NCI-H460 (cell line): Measurements from ENCODE around the gene RRAS2. TPM values are rescaled to one million over a fixed set of nuclear protein-coding genes. Genes with fewer than 3 reads are reported as not detected.
A peak's percentile ranks its signal among the peaks of the same experiment; 100 is the strongest.

Source experiments
- DNase-seq: peaks from one replicate; pipeline ENCODE4 v3.0.0-alpha.2; 2016; ENCODE audit warnings: low read depth; ENCODE audit errors: extremely low read depth
- total RNA-seq: library from RNA; depleted of rRNA; stranded (reverse); fragments of >200 nt; shearing (Covaris generic); gene quantifications from 2 replicates; pipeline ENCODE4 v1.2.3, GENCODE V29; 2014

The RRAS2 gene
- total RNA-seq, 1 experiment from 2014 or later = 42.1 TPM

- no peak for DNase-seq
These were observed 16.1 kb downstream of the RRAS2 start for GRCh38 chr11:14342906-14343305.

GRCh38 chr11:14341968-14342367 lies 17.0 kb downstream of the RRAS2 start:
- no peak for DNase-seq

GRCh38 chr11:14340721-14341120 lies 18.3 kb downstream of the RRAS2 start:
- DNase-seq = no peak

- DNase-seq = no peak
These were observed 19.6 kb downstream of the RRAS2 start for GRCh38 chr11:14339356-14339755.

GRCh38 chr11:14336507-14337503 lies 22.2 kb downstream of the RRAS2 start:
- DNase-seq = peak; percentile 76

- no peak for DNase-seq
These were observed 23.3 kb downstream of the RRAS2 start for GRCh38 chr11:14335712-14336111.

- no peak for DNase-seq
These were observed 24.1 kb downstream of the RRAS2 start for GRCh38 chr11:14334893-14335292.

- DNase-seq = no peak
These were observed 24.8 kb downstream of the RRAS2 start for GRCh38 chr11:14334192-14334591.

GRCh38 chr11:14331476-14332136 lies 27.4 kb downstream of the RRAS2 start:
- no peak for DNase-seq

- DNase-seq = no peak
These were observed 28.1 kb downstream of the RRAS2 start for GRCh38 chr11:14330881-14331280.

- DNase-seq = no peak
These were observed 29.3 kb downstream of the RRAS2 start for GRCh38 chr11:14329702-14330101.

GRCh38 chr11:14327116-14327515 lies 31.9 kb downstream of the RRAS2 start:
- no peak for DNase-seq

GRCh38 chr11:14323118-14323676 lies 35.8 kb downstream of the RRAS2 start:
- no peak for DNase-seq

GRCh38 chr11:14322510-14322909 lies 36.5 kb downstream of the RRAS2 start:
- DNase-seq = no peak

GRCh38 chr11:14320020-14320419 lies 39.0 kb downstream of the RRAS2 start:
- no peak for DNase-seq

- DNase-seq = no peak
These were observed 40.4 kb downstream of the RRAS2 start for GRCh38 chr11:14318581-14318981.

- no peak for DNase-seq
These were observed 41.2 kb downstream of the RRAS2 start for GRCh38 chr11:14317659-14318325.

- DNase-seq = no peak
These were observed 43.9 kb downstream of the RRAS2 start for GRCh38 chr11:14315130-14315529.

- DNase-seq = no peak
These were observed 44.9 kb downstream of the RRAS2 start for GRCh38 chr11:14314127-14314526.

- DNase-seq = no peak
These were observed 46.1 kb downstream of the RRAS2 start for GRCh38 chr11:14312736-14313438.
